ENCODE data around the gene CUBN.

CUBN gene

DNA sequence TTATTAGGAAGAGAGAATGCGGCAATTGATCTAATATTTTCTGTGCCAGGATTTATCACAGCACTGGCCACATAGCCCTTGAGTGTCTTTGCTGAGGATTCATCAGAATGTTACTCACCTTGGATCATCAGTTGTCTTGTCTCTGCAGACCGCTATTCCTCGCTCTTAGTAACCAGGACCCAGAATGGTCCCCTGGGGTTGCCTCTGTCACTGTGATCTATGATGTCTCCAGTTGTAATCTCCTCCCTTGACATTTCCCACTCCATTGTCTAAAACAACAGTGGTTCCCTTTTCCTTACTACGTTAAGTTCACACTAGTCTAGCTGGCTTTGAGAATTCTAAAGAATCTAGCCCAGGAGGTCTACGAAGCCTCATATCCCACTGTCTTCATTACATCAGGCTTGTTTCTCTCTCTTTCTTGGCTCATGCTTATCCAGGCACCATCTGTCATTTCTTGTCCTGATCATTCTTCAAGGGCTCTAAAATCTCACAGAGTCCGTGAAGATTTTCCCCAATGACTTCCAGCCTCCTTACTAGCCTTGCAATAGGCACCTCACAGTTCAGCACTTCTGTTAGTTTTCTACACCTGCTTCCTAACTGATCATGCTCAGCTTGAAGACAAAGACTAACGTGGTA is 125.8 kb downstream of the CUBN start:
- no peak for DNase-seq (ENCODE audit: low read depth, low spot score)
- no peak overlapping the region for H3K4me3 ChIP-seq (ENCODE audit: insufficient read length, low read depth)
- TF ChIP-seq ZNF274 (IDR thresholded peaks at IDR 0.05; ENCODE audit: low read depth, low read length) (no peak), SUZ12 (IDR thresholded peaks at IDR 0.05; ENCODE audit: extremely low read depth, insufficient read depth, insufficient read length) (no peak), YY1 (IDR thresholded peaks at IDR 0.05; ENCODE audit: insufficient read depth, insufficient read length) (no peak)
- H3K9ac ChIP-seq (ENCODE audit: insufficient read length, low read depth) = no peak overlapping the region
- no peaks in the 10 kb centered on the region for H3K27me3 ChIP-seq (ENCODE audit: insufficient read depth, insufficient read length)
- no peaks in the 10 kb centered on the region for H3K36me3 ChIP-seq (ENCODE audit: insufficient read depth, insufficient read length, low read length)
- no peaks in the 10 kb centered on the region for H3K4me1 ChIP-seq (ENCODE audit: insufficient read depth, insufficient read length)
- H3K9me3 ChIP-seq (ENCODE audit: insufficient read depth, low read length) = peaks cover 7% of the 10 kb centered on the region; the same call in 1 of the 2 replicates

DNA sequence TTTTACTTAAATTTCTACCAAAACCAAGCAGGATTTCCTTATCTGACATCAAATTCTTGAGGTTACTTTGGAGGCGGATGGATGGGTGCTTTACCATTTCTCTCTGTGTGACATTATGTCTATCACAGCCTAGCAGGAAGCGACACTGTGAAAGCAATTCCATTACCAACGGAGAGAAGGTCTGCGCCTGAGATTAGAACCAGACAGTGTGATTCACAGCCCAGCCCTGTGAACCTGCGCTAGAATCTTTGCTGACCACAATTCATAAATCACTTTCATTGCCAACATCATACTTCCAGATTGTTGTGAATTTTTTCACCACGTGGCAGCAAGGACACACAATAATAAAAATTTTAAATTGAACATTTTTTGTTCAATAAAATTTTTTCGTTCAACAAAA is 126.5 kb downstream of the CUBN start:
- H3K36me3 ChIP-seq (ENCODE audit: insufficient read depth, insufficient read length, low read length) = no peaks in the 10 kb centered on the region
- no peak for TF ChIP-seq YY1 (IDR thresholded peaks at IDR 0.05; ENCODE audit: insufficient read depth, insufficient read length)
- TF ChIP-seq SUZ12 (IDR thresholded peaks at IDR 0.05; ENCODE audit: extremely low read depth, insufficient read depth, insufficient read length) = no peak
- no peak for TF ChIP-seq ZNF274 (IDR thresholded peaks at IDR 0.05; ENCODE audit: low read depth, low read length)
- no peaks in the 10 kb centered on the region for H3K4me1 ChIP-seq (ENCODE audit: insufficient read depth, insufficient read length)

DNA sequence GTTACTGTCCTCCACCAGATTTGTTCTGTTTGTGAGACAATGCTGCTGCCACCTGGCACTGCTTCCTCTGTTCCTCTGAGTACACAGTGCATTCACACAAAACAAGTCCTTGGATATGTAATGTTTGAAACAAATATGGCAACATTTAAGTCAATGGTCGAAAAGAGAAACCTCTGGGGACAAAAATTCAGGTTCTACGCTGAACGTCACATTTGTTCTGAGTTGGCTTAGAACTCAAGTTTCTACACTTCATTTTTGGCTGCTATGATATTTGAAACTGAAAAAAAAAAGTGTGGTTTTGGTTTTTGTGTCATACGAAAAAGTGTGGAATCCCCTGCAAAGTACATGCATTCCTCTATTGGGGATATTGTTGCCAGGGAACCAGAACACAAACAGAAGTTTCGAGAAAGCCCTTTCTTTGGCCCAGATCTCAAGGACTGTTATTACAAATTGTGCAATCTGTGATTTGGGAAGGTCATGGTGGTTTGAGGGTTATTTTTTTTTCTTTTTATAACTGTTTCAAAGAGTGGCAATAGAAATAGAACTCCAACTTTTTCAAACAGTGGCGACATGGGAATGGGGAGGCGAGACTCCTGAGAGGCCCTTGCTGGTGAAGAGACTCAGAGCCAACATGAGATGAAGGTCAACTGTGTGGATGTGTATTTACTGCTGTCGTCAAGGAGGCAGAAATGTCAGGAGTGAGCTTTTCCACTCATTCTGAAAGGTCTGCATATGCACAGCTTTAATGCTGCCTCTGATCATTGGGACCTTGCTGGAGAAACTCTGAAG is 127.5 kb downstream of the CUBN start:
- no peak overlapping the region for H3K4me3 ChIP-seq (ENCODE audit: insufficient read length, low read depth)
- no peak overlapping the region for H3K9ac ChIP-seq (ENCODE audit: insufficient read length, low read depth)
- no peaks in the 10 kb centered on the region for H3K36me3 ChIP-seq (ENCODE audit: insufficient read depth, insufficient read length, low read length)
- H3K27me3 ChIP-seq (ENCODE audit: insufficient read depth, insufficient read length) = no peaks in the 10 kb centered on the region
- no peak for DNase-seq (ENCODE audit: low read depth, low spot score)
- H3K4me1 ChIP-seq (ENCODE audit: insufficient read depth, insufficient read length) = no peaks in the 10 kb centered on the region
- TF ChIP-seq YY1 (IDR thresholded peaks at IDR 0.05; ENCODE audit: insufficient read depth, insufficient read length) (no peak), SUZ12 (IDR thresholded peaks at IDR 0.05; ENCODE audit: extremely low read depth, insufficient read depth, insufficient read length) (no peak), ZNF274 (IDR thresholded peaks at IDR 0.05; ENCODE audit: low read depth, low read length) (no peak)
- peaks cover 7% of the 10 kb centered on the region; the same call in 1 of the 2 replicates for H3K9me3 ChIP-seq (ENCODE audit: insufficient read depth, low read length)

More for the DNA sequence above, 126.5 kb downstream of the CUBN start:
- no peak for DNase-seq (ENCODE audit: low read depth, low spot score)
- Histone ChIP-seq H3K4me3 (ENCODE audit: insufficient read length, low read depth) (no peak overlapping the region), H3K9ac (ENCODE audit: insufficient read length, low read depth) (no peak overlapping the region), H3K9me3 (ENCODE audit: insufficient read depth, low read length) (peaks cover 7% of the 10 kb centered on the region; the same call in 1 of the 2 replicates), H3K27me3 (ENCODE audit: insufficient read depth, insufficient read length) (no peaks in the 10 kb centered on the region)

DNA sequence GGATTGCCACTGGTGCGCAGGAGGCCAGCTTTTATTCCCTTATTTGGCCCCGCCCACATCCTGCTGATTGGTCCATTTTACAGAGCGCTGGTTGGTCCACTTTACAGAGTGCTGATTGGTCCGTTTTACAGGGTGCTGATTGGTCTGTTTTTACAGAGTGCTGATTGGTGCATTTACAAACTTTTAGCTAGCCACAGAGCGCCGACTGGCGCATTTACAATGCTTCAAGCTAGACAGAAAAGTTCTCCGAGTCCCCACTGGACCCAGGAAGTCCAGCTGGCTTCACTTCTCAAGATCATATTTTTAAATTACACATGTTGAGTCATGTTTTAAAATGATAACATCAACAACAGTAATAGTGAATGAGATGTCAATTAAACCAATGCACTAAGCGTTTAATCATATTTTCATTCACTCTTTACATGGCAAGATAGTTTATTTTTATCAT is 128.3 kb downstream of the CUBN start:
- Histone ChIP-seq H3K9ac (ENCODE audit: insufficient read length, low read depth) (no peak overlapping the region), H3K4me3 (ENCODE audit: insufficient read length, low read depth) (no peak overlapping the region), H3K4me1 (ENCODE audit: insufficient read depth, insufficient read length) (no peaks in the 10 kb centered on the region), H3K36me3 (ENCODE audit: insufficient read depth, insufficient read length, low read length) (no peaks in the 10 kb centered on the region), H3K9me3 (ENCODE audit: insufficient read depth, low read length) (peaks cover 7% of the 10 kb centered on the region; the same call in 1 of the 2 replicates), H3K27me3 (ENCODE audit: insufficient read depth, insufficient read length) (no peaks in the 10 kb centered on the region)
- DNase-seq (ENCODE audit: low read depth, low spot score) = no peak
- TF ChIP-seq ZNF274 (IDR thresholded peaks at IDR 0.05; ENCODE audit: low read depth, low read length) = no peak
- TF ChIP-seq SUZ12 (IDR thresholded peaks at IDR 0.05; ENCODE audit: extremely low read depth, insufficient read depth, insufficient read length) = no peak
- TF ChIP-seq YY1 (IDR thresholded peaks at IDR 0.05; ENCODE audit: insufficient read depth, insufficient read length) = no peak

DNA sequence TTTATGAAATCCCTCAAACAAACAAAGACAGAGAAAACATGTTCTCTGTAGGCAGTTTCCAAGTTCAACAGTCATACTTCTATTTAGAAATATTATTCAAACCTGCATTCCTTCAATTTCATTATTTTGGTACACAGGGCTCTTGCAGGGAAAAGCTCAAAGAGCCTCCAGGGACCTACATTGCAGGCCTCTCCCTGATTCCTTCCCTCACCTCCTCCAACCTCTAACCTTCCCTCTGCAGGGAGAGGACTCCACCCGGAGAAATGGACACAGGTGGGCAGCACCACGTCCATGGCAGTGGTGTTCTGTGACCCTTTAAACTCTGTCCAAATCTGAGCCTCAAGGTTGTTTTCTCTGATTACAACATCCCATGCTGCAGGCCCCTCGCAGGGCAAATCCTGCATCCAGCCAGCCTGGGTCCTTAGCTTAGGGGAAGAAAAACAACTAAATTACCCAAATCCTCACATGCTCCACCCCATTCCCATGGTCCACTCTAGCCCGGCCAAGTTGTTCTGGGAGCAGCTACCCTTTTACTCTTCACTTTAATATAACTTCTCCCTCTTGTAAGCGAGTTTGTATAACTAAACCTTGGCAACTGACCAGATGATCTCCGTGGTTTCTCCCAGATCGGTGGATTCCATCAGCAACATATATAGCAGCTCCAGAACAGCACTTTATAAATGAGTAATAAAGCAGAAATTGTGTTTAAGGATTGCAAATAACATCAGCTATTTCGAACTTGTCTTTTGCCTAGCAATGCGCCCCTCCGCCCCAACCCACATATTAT is 129.8 kb downstream of the CUBN start:
- no peaks in the 10 kb centered on the region for H3K4me1 ChIP-seq (ENCODE audit: insufficient read depth, insufficient read length)

DNA sequence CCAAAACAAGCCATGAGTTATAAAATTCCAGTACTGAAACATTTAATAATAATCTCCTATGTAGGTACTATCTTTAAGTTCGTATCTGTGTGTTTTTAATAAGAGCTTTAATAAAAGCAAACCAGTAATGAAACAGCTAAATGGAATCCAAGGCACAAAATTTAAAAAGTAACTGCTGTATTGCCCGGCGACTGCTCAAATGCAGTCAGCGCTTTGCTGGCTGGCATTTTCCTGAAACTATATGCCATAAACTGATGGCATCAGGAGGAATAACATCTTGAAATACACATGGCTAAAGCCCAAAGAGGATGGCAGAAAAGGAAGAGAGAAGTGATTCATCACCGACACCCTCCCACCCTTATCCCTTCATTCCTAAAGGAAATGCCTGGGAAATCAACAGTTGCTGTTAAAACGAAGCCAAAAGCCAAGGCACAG is 133.1 kb downstream of the CUBN start:
- H3K36me3 ChIP-seq (ENCODE audit: insufficient read depth, insufficient read length, low read length) = no peaks in the 10 kb centered on the region
- no peak for DNase-seq (ENCODE audit: low read depth, low spot score)
- H3K4me3 ChIP-seq (ENCODE audit: insufficient read length, low read depth) = no peak overlapping the region
- TF ChIP-seq YY1 (IDR thresholded peaks at IDR 0.05; ENCODE audit: insufficient read depth, insufficient read length) (no peak), ZNF274 (IDR thresholded peaks at IDR 0.05; ENCODE audit: low read depth, low read length) (no peak), SUZ12 (IDR thresholded peaks at IDR 0.05; ENCODE audit: extremely low read depth, insufficient read depth, insufficient read length) (no peak)
- H3K9ac ChIP-seq (ENCODE audit: insufficient read length, low read depth) = no peak overlapping the region
- H3K9me3 ChIP-seq (ENCODE audit: insufficient read depth, low read length) = peaks cover 7% of the 10 kb centered on the region; the same call in 1 of the 2 replicates
- H3K4me1 ChIP-seq (ENCODE audit: insufficient read depth, insufficient read length) = no peaks in the 10 kb centered on the region
- no peaks in the 10 kb centered on the region for H3K27me3 ChIP-seq (ENCODE audit: insufficient read depth, insufficient read length)

More for the DNA sequence above, 129.8 kb downstream of the CUBN start:
- Histone ChIP-seq H3K27me3 (ENCODE audit: insufficient read depth, insufficient read length) (no peaks in the 10 kb centered on the region), H3K9me3 (ENCODE audit: insufficient read depth, low read length) (peaks cover 7% of the 10 kb centered on the region; the same call in 1 of the 2 replicates), H3K4me3 (ENCODE audit: insufficient read length, low read depth) (no peak overlapping the region), H3K9ac (ENCODE audit: insufficient read length, low read depth) (no peak overlapping the region), H3K36me3 (ENCODE audit: insufficient read depth, insufficient read length, low read length) (no peaks in the 10 kb centered on the region)
- TF ChIP-seq SUZ12 (IDR thresholded peaks at IDR 0.05; ENCODE audit: extremely low read depth, insufficient read depth, insufficient read length) (no peak), ZNF274 (IDR thresholded peaks at IDR 0.05; ENCODE audit: low read depth, low read length) (no peak), YY1 (IDR thresholded peaks at IDR 0.05; ENCODE audit: insufficient read depth, insufficient read length) (no peak)
- DNase-seq (ENCODE audit: low read depth, low spot score) = no peak

All from NT2/D1 (cell line).